Naive thymus-derived CD4-positive, alpha-beta T cell (primary cell): Measurements from ENCODE around the gene COL6A2. TPM values are rescaled to one million over a fixed set of nuclear protein-coding genes. Genes with fewer than 3 reads are reported as not detected.
A peak's percentile ranks its signal among the peaks of the same experiment; 100 is the strongest.

Source experiments
- ATAC-seq: fragments of 150-1000 bp; cut with Tn5 transposase; 2 replicates; pipeline ENCODE4 v1.10.0; 2021; ENCODE audit warnings: mild to moderate bottlenecking, moderate library complexity
- CTCF ChIA-PET: fragments of 350-600 bp; sonication (Branson Sonifier 250); formaldehyde crosslinking; loops from one replicate; lab custom pipeline; 2021; ENCODE audit warnings: antibody characterized with exemption; lab: Charles Lee
- POLR2A ChIA-PET: fragments of 350-600 bp; sonication (Branson Sonifier 250); formaldehyde crosslinking; loops from one replicate; lab custom pipeline; 2021; ENCODE audit warnings: antibody characterized with exemption, inconsistent platforms; lab: Charles Lee
- DNase-seq, 9 donors: peaks; one replicate each; pipeline versions ENCODE4 v3.0.0 to v3.0.0-alpha.2; 2020 to 2022; ENCODE audit warnings: mixed read lengths in 1 of 9
- H3K27ac ChIP-seq: one replicate; pipeline ENCODE4 v1.7.0; 2013; ENCODE audit warnings: mild to moderate bottlenecking, low read depth, low read length, moderate library complexity
- H3K27me3 ChIP-seq, 2 donors: one replicate each; pipeline ENCODE4 v1.7.0; 2013; ENCODE audit warnings: low read length in 2 of 2, mild to moderate bottlenecking in 2 of 2, moderate library complexity in 2 of 2; ENCODE audit not compliant: control insufficient read depth in 2 of 2, insufficient read depth in 2 of 2
- H3K36me3 ChIP-seq, 3 experiments: 1 replicate in 2 of 3; 2 replicates in 1 of 3; pipeline ENCODE4 v1.7.0; 2013; ENCODE audit warnings: low read length in 3 of 3, mild to moderate bottlenecking in 3 of 3, moderate library complexity in 1 of 3; ENCODE audit not compliant: insufficient read depth in 3 of 3, control insufficient read depth in 2 of 3
- H3K4me1 ChIP-seq, 2 donors: one replicate each; pipeline ENCODE4 v1.7.0; 2013; ENCODE audit warnings: low read length in 2 of 2, mild to moderate bottlenecking in 2 of 2, moderate library complexity in 1 of 2; ENCODE audit not compliant: control insufficient read depth in 2 of 2, insufficient read depth in 2 of 2
- H3K4me3 ChIP-seq: 2 replicates; pipeline ENCODE4 v1.7.0; 2013; ENCODE audit warnings: mild to moderate bottlenecking, low read length
- H3K9me3 ChIP-seq, 3 experiments: 1 replicate in 2 of 3; 2 replicates in 1 of 3; pipeline ENCODE4 v1.7.0; 2013; ENCODE audit warnings: low read length in 3 of 3; ENCODE audit not compliant: control insufficient read depth in 2 of 3
- H3K27ac Mint-ChIP-seq, 9 donors: one replicate each; pipeline ENCODE4 v1.8.0; 2020 to 2022; ENCODE audit warnings: mixed read lengths in 9 of 9, mild to moderate bottlenecking in 8 of 9, moderate library complexity in 5 of 9, inconsistent platforms in 2 of 9
- H3K27me3 Mint-ChIP-seq, 5 donors: one replicate each; pipeline ENCODE4 v1.8.0; 2021 to 2022; ENCODE audit warnings: mixed read lengths in 5 of 5, mild to moderate bottlenecking in 1 of 5
- H3K36me3 Mint-ChIP-seq, 5 donors: one replicate each; pipeline ENCODE4 v1.8.0; 2020 to 2022; ENCODE audit warnings: mixed read lengths in 5 of 5, mild to moderate bottlenecking in 3 of 5, inconsistent platforms in 1 of 5
- H3K4me1 Mint-ChIP-seq, 7 donors: one replicate each; pipeline ENCODE4 v1.8.0; 2020 to 2022; ENCODE audit warnings: mixed read lengths in 7 of 7, mild to moderate bottlenecking in 3 of 7, inconsistent platforms in 1 of 7
- H3K4me3 Mint-ChIP-seq, 10 donors: one replicate each; pipeline ENCODE4 v1.8.0; 2020 to 2022; ENCODE audit warnings: mild to moderate bottlenecking in 10 of 10, mixed read lengths in 10 of 10, moderate library complexity in 6 of 10, inconsistent platforms in 2 of 10
- H3K9me3 Mint-ChIP-seq, 11 donors: one replicate each; pipeline ENCODE4 v1.8.0; 2020 to 2022; ENCODE audit warnings: mixed read lengths in 11 of 11, mild to moderate bottlenecking in 4 of 11, inconsistent platforms in 1 of 11, moderate library complexity in 1 of 11
- intact Hi-C, 2 donors: fragments of 100-400 bp; cut with micrococcal nuclease; formaldehyde crosslinking; loops; one replicate each; pipeline ENCODE4 v1.15.1; 2023
- polyA plus RNA-seq, 2 donors: library from polyadenylated mRNA; unstranded; fragments of 300-500 nt; fragmentation: Illumina TruSeq; gene quantifications; one replicate each; pipeline ENCODE4 v1.2.3, GENCODE V29; 2021
- total RNA-seq, 6 experiments: library from RNA in 5 of 6; stranded (reverse) in 5 of 6; gene quantifications; 1 replicate in 5 of 6; 2 replicates in 1 of 6; pipeline ENCODE4 v1.2.3 and lab custom pipeline; 2021 to 2026

The COL6A2 gene
- total and polyA plus RNA-seq, 7 experiments from 2014 or later: 1.7 to 47.7 (median 33.3) TPM

- Mint-ChIP-seq H3K27ac (peak overlapping the region in 2 of 9 donors; percentile 36 to 92), H3K36me3 (no peaks in the 10 kb centered on the region), H3K27me3 (no peaks in the 10 kb centered on the region), H3K4me1 (peaks cover 6 to 13% (median 8%) of the 10 kb centered on the region in 7 donors), H3K4me3 (no peak overlapping the region), H3K9me3 (no peaks in the 10 kb centered on the region)
- H3K4me1 ChIP-seq: no peaks in the 10 kb centered on the region
- H3K4me3 ChIP-seq: no peak overlapping the region
- H3K9me3 ChIP-seq: no peaks in the 10 kb centered on the region
- no peak overlapping the region for H3K27ac ChIP-seq
- peak in 4 of 9 donors; percentile 15 to 36 (median 28) for DNase-seq
- CTCF ChIA-PET: interaction anchor here (0.6 to 2.1 kb wide), 10 partner anchors 10 to 514 kb away, joined by 3 to 10 read pairs (median 6); a partner anchor contains a TSS
- no peaks in the 10 kb centered on the region for H3K27me3 ChIP-seq
- ATAC-seq: no peak
- intact Hi-C loops: loop anchor here (1.0 to 5.0 kb wide), 8 partner anchors 41 to 409 kb away; partner anchors contain the start of genes MCM3AP (in 2 of the 2), SPATC1L (in 2 of the 2), LSS (in 1 of the 2) and PCNT (in 1 of the 2)
- POLR2A ChIA-PET: interaction anchor here (0.5 to 0.7 kb wide), 3 partner anchors 11 to 319 kb away, joined by 3 to 4 read pairs (median 4); partner anchors contain the start of genes MCM3AP and YBEY
- H3K36me3 ChIP-seq: no peaks in the 10 kb centered on the region
These were observed 44.9 kb downstream of the COL6A2 start for GRCh38 chr21:46142582-46143473.

DNA sequence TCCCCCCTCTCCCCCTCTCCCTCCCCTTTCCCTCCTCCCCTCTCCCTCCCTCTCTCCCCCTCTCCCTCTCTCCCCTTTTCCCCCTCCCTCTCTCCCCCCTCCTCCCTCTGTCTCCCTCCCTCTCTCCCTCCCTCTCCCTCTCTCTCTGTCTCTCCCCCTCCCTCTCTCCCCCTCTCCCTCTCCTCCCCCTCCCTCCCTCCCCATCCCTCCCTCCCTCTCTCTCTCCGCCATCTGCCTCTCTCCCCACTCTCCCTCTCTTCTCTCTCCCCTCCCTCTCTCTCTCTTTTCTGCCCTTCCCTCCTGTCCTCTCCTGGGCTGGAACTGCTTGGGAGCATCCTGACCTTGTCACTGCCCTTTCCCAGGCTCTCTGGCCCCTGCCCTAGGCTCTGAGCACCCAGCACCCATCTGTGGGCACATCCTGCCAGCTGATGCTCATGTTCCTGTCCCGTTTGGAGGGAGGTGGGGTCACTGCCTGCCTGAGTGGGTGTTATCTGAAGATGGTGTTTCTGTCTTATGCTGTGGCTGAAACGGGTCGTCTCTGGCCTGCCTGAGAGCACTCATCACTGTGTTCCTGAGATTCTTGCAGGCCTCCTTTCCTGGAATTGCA, 46.7 kb downstream of the COL6A2 start:
- ChIA-PET CTCF (interaction anchor here (1.4 to 2.1 kb wide), 2 partner anchors 14 to 173 kb away, joined by 5 to 9 read pairs; no protein-coding TSS in a partner anchor), POLR2A (no interaction called here)
- H3K4me1 ChIP-seq: no peaks in the 10 kb centered on the region
- peaks cover 6 to 13% (median 8%) of the 10 kb centered on the region in 7 donors for H3K4me1 Mint-ChIP-seq
- H3K27ac Mint-ChIP-seq: peak overlapping the region in 6 of 9 donors; percentile 33 to 92 (median 59)
- no peak for DNase-seq
- no peaks in the 10 kb centered on the region for H3K36me3 Mint-ChIP-seq
- no peaks in the 10 kb centered on the region for H3K27me3 Mint-ChIP-seq
- H3K27ac ChIP-seq: no peak overlapping the region
- H3K9me3 ChIP-seq: no peaks in the 10 kb centered on the region
- peak overlapping the region in 5 of 10 donors; percentile 29 to 89 (median 80) for H3K4me3 Mint-ChIP-seq
- no peaks in the 10 kb centered on the region for H3K36me3 ChIP-seq
- no peak for ATAC-seq
- no peak overlapping the region for H3K4me3 ChIP-seq
- H3K27me3 ChIP-seq: no peaks in the 10 kb centered on the region
- no peaks in the 10 kb centered on the region for H3K9me3 Mint-ChIP-seq
- intact Hi-C loops: loop anchor here (5.0 kb wide), 2 partner anchors 83 to 408 kb away; partner anchors contain the start of gene LSS (in 1 of the 2)

- Histone ChIP-seq H3K4me3 (no peak overlapping the region), H3K36me3 (no peaks in the 10 kb centered on the region), H3K27me3 (no peaks in the 10 kb centered on the region), H3K9me3 (no peaks in the 10 kb centered on the region), H3K27ac (no peak overlapping the region), H3K4me1 (no peaks in the 10 kb centered on the region)
- ChIA-PET POLR2A (no interaction called here), CTCF (no interaction called here)
- ATAC-seq: no peak
- Mint-ChIP-seq H3K27ac (peak overlapping the region in 2 of 9 donors; percentile 82 to 92), H3K4me3 (no peak overlapping the region), H3K27me3 (no peaks in the 10 kb centered on the region), H3K4me1 (peaks cover 6 to 13% (median 8%) of the 10 kb centered on the region in 7 donors), H3K9me3 (no peaks in the 10 kb centered on the region), H3K36me3 (no peaks in the 10 kb centered on the region)
- intact Hi-C loops: no loop called here
- DNase-seq: no peak
These were observed 47.4 kb downstream of the COL6A2 start for GRCh38 chr21:46145159-46145839.

- ChIA-PET CTCF (no interaction called here), POLR2A (no interaction called here)
- H3K27ac ChIP-seq: no peak overlapping the region
- no peaks in the 10 kb centered on the region for H3K36me3 ChIP-seq
- intact Hi-C loops: no loop called here
- Mint-ChIP-seq H3K9me3 (no peaks in the 10 kb centered on the region), H3K4me1 (peaks cover 6 to 13% (median 8%) of the 10 kb centered on the region in 7 donors), H3K27me3 (no peaks in the 10 kb centered on the region), H3K4me3 (no peak overlapping the region), H3K36me3 (no peaks in the 10 kb centered on the region), H3K27ac (peak overlapping the region in 1 of 9 donors; percentile 43)
- H3K9me3 ChIP-seq: no peaks in the 10 kb centered on the region
- no peak overlapping the region for H3K4me3 ChIP-seq
- H3K27me3 ChIP-seq: no peaks in the 10 kb centered on the region
- no peaks in the 10 kb centered on the region for H3K4me1 ChIP-seq
- ATAC-seq (no peak), DNase-seq (no peak)
These were observed 48.2 kb downstream of the COL6A2 start for GRCh38 chr21:46145840-46146691.

DNA sequence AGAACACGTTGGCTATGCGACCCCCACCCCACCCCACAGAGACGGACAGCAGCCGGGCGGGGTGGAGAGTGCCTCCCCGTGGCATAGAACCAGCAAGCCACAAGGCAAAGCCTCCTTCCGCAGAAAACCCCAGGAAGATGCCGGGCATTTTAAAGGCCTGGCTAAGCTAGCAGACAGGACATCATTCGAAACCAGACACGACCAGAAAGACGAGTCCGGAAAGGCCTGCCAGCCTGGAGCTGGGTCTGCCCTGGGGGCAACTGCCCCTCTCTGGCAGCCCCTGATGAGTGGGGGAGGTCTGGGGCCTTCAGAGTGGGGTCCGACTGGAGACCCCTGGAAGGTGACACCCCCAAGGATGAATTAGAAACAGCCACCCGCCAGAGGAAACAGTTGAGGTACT, 48.9 kb downstream of the COL6A2 start:
- intact Hi-C loops: loop anchor here in 1 of 2 donors (1.0 kb wide), 1 partner anchor 138 kb away; the partner anchor contains the start of gene MCM3AP
- peak in 1 of 9 donors; percentile 7 for DNase-seq
- no peak overlapping the region for H3K4me3 Mint-ChIP-seq

More for the DNA sequence above, 48.9 kb downstream of the COL6A2 start:
- no peak for ATAC-seq
- Mint-ChIP-seq H3K9me3 (no peaks in the 10 kb centered on the region), H3K27ac (no peak overlapping the region), H3K4me1 (peaks cover 6 to 11% (median 8%) of the 10 kb centered on the region in 7 donors), H3K27me3 (no peaks in the 10 kb centered on the region), H3K36me3 (no peaks in the 10 kb centered on the region)
- Histone ChIP-seq H3K4me1 (no peaks in the 10 kb centered on the region), H3K27ac (no peak overlapping the region), H3K4me3 (no peak overlapping the region), H3K36me3 (no peaks in the 10 kb centered on the region), H3K9me3 (no peaks in the 10 kb centered on the region), H3K27me3 (no peaks in the 10 kb centered on the region)
- ChIA-PET CTCF (no interaction called here), POLR2A (no interaction called here)
